ENCODE data around the gene HOXC9.

- no peak for TF ChIP-seq POLR2A (IDR thresholded peaks at IDR 0.05)
- TF ChIP-seq CTCF (IDR thresholded peaks at IDR 0.05): no peak
Observed at GRCh38 chr12:53985994-53986685, 13.8 kb upstream of the HOXC9 start.
